GM23248 (cell line): ENCODE data around the gene KIF22.

Experiments
- EZH2 ChIP-seq: fragments of 200-600 bp; sonication (generic); IDR thresholded peaks from 2 replicates; pipeline ENCODE4 v1.6.1; 2018; ENCODE audit warnings: antibody characterized with exemption, mild to moderate bottlenecking; ENCODE audit not compliant: insufficient read depth, poor library complexity, severe bottlenecking
- EZH2phosphoT487 ChIP-seq: fragments of 200-600 bp; sonication (generic); IDR thresholded peaks from 2 replicates; pipeline ENCODE4 v1.6.1; 2018; ENCODE audit warnings: antibody characterized with exemption, moderate library complexity, mild to moderate bottlenecking, low read depth; ENCODE audit not compliant: insufficient read depth

DNA sequence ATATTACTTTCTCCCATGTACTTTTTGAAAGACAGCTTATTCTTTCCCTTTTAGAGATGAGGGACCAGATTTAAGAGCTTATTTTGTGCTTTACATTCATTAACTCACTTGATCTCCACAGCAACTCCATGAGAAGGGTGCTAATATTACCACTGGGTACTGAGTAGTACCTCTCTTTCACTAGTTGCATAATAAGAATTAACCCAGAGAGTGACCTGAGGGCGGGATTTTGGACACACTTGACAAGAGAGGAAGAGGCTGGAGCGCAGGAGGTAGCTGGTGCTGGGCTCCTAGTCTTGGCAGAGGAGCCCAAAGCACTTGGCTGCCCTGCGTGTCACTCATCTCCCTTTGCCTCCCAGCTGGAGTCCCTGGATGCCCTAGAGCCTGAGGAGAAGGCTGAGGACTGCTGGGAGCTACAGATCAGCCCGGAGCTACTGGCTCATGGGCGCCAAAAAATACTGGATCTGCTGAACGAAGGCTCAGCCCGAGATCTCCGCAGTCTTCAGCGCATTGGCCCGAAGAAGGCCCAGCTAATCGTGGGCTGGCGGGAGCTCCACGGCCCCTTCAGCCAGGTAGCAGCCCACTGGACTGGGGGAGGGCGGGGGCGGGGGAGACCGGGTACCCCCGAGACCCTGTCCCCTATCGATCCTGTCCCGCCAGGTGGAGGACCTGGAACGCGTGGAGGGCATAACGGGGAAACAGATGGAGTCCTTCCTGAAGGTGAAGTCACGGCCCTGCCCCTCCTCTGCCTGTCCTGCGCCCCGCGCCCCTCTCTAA is 14.1 kb downstream of the KIF22 start:
- no peak for TF ChIP-seq EZH2
- no peak for TF ChIP-seq EZH2phosphoT487
